CD4-positive, alpha-beta T cell treated with Interleukin-12 subunit alpha and Interleukin-12 subunit beta, for 1 hour (primary cell): ENCODE results near the gene MAP3K13.

ENCODE experiments used
- DNase-seq: peaks from one replicate; pipeline ENCODE4 v3.0.0-alpha.2; 2020

The MAP3K13 gene

GRCh38 chr3:185521349-185522138 lies 158.6 kb downstream of the MAP3K13 start:
- no peak for DNase-seq

GRCh38 chr3:185526349-185526951 lies 163.5 kb downstream of the MAP3K13 start:
- no peak for DNase-seq

GRCh38 chr3:185527364-185527763 lies 164.4 kb downstream of the MAP3K13 start:
- no peak for DNase-seq

- no peak for DNase-seq
Observed at GRCh38 chr3:185528532-185528931, 165.6 kb downstream of the MAP3K13 start.

GRCh38 chr3:185530856-185531255 lies 167.9 kb downstream of the MAP3K13 start:
- DNase-seq, result no peak

GRCh38 chr3:185532901-185533300 lies 170.0 kb downstream of the MAP3K13 start:
- no peak for DNase-seq

- no peak for DNase-seq
Observed at GRCh38 chr3:185534511-185534910, 171.6 kb downstream of the MAP3K13 start.

GRCh38 chr3:185537369-185537970 lies 174.5 kb downstream of the MAP3K13 start:
- peak; percentile 18 for DNase-seq
